Body of pancreas (tissue), 4 donors: ENCODE measurements around the gene CAPSL.

Experiments
- POLR2A ChIP-seq, 3 donors: fragments of 450-650 bp; IDR thresholded peaks; one replicate each; pipeline ENCODE4 v1.6.1; 2016; ENCODE audit warnings: antibody characterized with exemption in 3 of 3, mild to moderate bottlenecking in 2 of 3
- TF ChIP-seq, protein P1 (sequence below), 7 experiments: fragments of 450-650 bp in 4 of 7; fragments of 200-600 bp in 3 of 7; sonication (generic) in 3 of 7; IDR thresholded peaks; one replicate each; pipeline ENCODE4 v1.5.1; 2016 to 2019; ENCODE audit warnings: antibody characterized with exemption in 7 of 7

DNA sequence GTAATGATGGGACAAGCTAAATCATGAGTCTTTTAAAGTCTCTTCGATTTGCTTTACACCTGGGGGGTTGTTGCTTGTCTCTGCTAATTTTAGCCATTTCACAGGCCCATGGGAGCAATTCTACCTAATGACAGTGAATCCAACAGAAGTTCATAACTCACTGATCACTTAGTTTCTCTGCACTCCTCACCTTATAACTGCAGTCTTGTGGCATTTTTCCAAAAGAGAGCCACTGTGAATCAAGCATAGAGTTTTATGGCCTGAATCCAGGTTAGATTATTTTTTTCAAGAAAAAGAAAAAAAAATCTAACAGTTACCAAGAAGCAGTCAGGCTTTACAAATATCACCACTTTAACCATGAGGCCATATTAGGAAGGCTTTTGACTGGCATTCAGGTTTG, 83.2 kb downstream of the CAPSL start:
- TF ChIP-seq, protein P1, sequence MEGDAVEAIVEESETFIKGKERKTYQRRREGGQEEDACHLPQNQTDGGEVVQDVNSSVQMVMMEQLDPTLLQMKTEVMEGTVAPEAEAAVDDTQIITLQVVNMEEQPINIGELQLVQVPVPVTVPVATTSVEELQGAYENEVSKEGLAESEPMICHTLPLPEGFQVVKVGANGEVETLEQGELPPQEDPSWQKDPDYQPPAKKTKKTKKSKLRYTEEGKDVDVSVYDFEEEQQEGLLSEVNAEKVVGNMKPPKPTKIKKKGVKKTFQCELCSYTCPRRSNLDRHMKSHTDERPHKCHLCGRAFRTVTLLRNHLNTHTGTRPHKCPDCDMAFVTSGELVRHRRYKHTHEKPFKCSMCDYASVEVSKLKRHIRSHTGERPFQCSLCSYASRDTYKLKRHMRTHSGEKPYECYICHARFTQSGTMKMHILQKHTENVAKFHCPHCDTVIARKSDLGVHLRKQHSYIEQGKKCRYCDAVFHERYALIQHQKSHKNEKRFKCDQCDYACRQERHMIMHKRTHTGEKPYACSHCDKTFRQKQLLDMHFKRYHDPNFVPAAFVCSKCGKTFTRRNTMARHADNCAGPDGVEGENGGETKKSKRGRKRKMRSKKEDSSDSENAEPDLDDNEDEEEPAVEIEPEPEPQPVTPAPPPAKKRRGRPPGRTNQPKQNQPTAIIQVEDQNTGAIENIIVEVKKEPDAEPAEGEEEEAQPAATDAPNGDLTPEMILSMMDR (IDR thresholded peaks at IDR 0.05), result no peak
- TF ChIP-seq POLR2A (IDR thresholded peaks at IDR 0.05), result no peak
